Thymus (tissue), 11 donors: Measurements from ENCODE around the gene LRIT2. TPM values are rescaled to one million over a fixed set of nuclear protein-coding genes. Genes with fewer than 3 reads are reported as not detected.
A peak's percentile ranks its signal among the peaks of the same experiment; 100 is the strongest.

Experiments
- DNase-seq, 9 donors: peaks; one replicate each; pipeline ENCODE4 v3.0.0-alpha.2; 2013; ENCODE audit warnings: low spot score in 9 of 9, low read depth in 6 of 9, missing footprints in 1 of 9
- H3K27ac ChIP-seq, 2 donors: one replicate each; pipeline ENCODE4 v1.5.1; 2013; ENCODE audit warnings: control low read depth in 1 of 2, low read depth in 1 of 2, low read length in 1 of 2, mild to moderate bottlenecking in 1 of 2, moderate library complexity in 1 of 2
- H3K27me3 ChIP-seq, 2 donors: one replicate each; pipeline ENCODE4 v1.5.1; 2013; ENCODE audit warnings: low read length in 1 of 2; ENCODE audit not compliant: control insufficient read depth in 2 of 2, insufficient read depth in 1 of 2
- H3K36me3 ChIP-seq, 2 donors: one replicate each; pipeline ENCODE4 v1.5.1; 2013; ENCODE audit warnings: low read length in 1 of 2, mild to moderate bottlenecking in 1 of 2, moderate library complexity in 1 of 2; ENCODE audit not compliant: control insufficient read depth in 2 of 2, insufficient read depth in 2 of 2
- H3K4me1 ChIP-seq, 2 donors: one replicate each; pipeline ENCODE4 v1.5.1; 2013; ENCODE audit warnings: low read length in 2 of 2; ENCODE audit not compliant: control insufficient read depth in 2 of 2, insufficient read depth in 2 of 2
- H3K4me3 ChIP-seq, 2 donors: one replicate each; pipeline ENCODE4 v1.5.1; 2013; ENCODE audit warnings: low read length in 2 of 2, control low read depth in 1 of 2, mild to moderate bottlenecking in 1 of 2
- H3K9me3 ChIP-seq, 2 donors: one replicate each; pipeline ENCODE4 v1.5.1; 2013; ENCODE audit warnings: low read length in 1 of 2, mild to moderate bottlenecking in 1 of 2; ENCODE audit not compliant: control insufficient read depth in 2 of 2, insufficient read depth in 1 of 2
- WGBS: extraction: QIAGEN DNeasy Blood & Tissue Kit; methylation state at CpG from one replicate; pipeline ENCODE4 v1.1.7; 2013; 5-methylcytosine and 5-hydroxymethylcytosine counted together
- polyA plus RNA-seq: library from polyadenylated mRNA; stranded (reverse); fragments of 200-250 nt; gene quantifications from one replicate; pipeline ENCODE4 v1.2.3, GENCODE V29; 2013
- total RNA-seq: library from RNA; stranded (reverse); fragments of 120-200 nt; gene quantifications from one replicate; pipeline ENCODE4 v1.2.4, GENCODE V29; 2013
- donor health status: healthy.

Gene LRIT2
- total and polyA plus RNA-seq, 2 donors, result not detected

- no peaks in the 10 kb centered on the region for H3K36me3 ChIP-seq
- 72% methylated on average over 25 of the region's 25 CpGs for WGBS
- DNase-seq, result no peak
- peaks cover 0 to 6% of the 10 kb centered on the region in 2 donors for H3K27me3 ChIP-seq
- H3K4me1 ChIP-seq, result no peaks in the 10 kb centered on the region
- no peak overlapping the region for H3K4me3 ChIP-seq
- no peak overlapping the region for H3K27ac ChIP-seq
- H3K9me3 ChIP-seq, result no peaks in the 10 kb centered on the region
Observed at GRCh38 chr10:84214046-84214572, 11.2 kb downstream of the LRIT2 start.

GRCh38 chr10:84213076-84213475 lies 12.3 kb downstream of the LRIT2 start:
- H3K36me3 ChIP-seq, result no peaks in the 10 kb centered on the region
- H3K9me3 ChIP-seq, result no peaks in the 10 kb centered on the region
- WGBS, result 93% methylated on average over 11 of the region's 11 CpGs
- DNase-seq, result no peak
- H3K4me1 ChIP-seq, result no peaks in the 10 kb centered on the region
- no peak overlapping the region for H3K27ac ChIP-seq
- peaks cover 0 to 6% of the 10 kb centered on the region in 2 donors for H3K27me3 ChIP-seq
- no peak overlapping the region for H3K4me3 ChIP-seq

DNA sequence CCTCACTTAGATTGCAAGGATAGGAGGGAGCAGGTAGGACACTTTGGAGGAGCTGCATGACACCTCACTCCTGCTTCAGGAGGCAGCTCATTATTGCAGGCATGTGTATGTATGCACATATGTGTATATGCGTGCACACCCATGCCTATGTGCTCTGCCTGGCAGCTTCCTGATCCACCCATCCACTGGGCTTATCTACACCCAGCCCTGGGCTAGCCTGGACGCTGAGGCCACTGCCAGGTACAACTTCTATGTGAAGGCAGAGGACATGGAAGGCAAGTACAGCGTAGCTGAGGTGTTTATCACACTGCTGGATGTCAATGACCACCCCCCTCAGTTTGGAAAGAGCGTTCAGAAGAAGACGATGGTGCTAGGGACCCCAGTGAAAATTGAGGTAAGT lies 13.3 kb downstream of the LRIT2 start:
- H3K9me3 ChIP-seq, result no peaks in the 10 kb centered on the region
- H3K27ac ChIP-seq, result no peak overlapping the region
- peaks cover 0 to 6% of the 10 kb centered on the region in 2 donors for H3K27me3 ChIP-seq
- H3K4me1 ChIP-seq, result no peaks in the 10 kb centered on the region
- no peak for DNase-seq
- no peaks in the 10 kb centered on the region for H3K36me3 ChIP-seq
- WGBS, result 88% methylated on average over 5 of the region's 5 CpGs
- H3K4me3 ChIP-seq, result no peak overlapping the region

GRCh38 chr10:84211566-84211965 lies 13.8 kb downstream of the LRIT2 start:
- Histone ChIP-seq H3K27me3 (peaks cover 0 to 6% of the 10 kb centered on the region in 2 donors), H3K9me3 (no peaks in the 10 kb centered on the region), H3K27ac (no peak overlapping the region), H3K36me3 (no peaks in the 10 kb centered on the region), H3K4me1 (no peaks in the 10 kb centered on the region), H3K4me3 (no peak overlapping the region)
- 88% methylated on average over 2 of the region's 2 CpGs for WGBS
- DNase-seq, result no peak

GRCh38 chr10:84208023-84208422 lies 17.3 kb downstream of the LRIT2 start:
- H3K27me3 ChIP-seq, result peaks cover 0 to 2% of the 10 kb centered on the region in 2 donors
- DNase-seq, result no peak

DNA sequence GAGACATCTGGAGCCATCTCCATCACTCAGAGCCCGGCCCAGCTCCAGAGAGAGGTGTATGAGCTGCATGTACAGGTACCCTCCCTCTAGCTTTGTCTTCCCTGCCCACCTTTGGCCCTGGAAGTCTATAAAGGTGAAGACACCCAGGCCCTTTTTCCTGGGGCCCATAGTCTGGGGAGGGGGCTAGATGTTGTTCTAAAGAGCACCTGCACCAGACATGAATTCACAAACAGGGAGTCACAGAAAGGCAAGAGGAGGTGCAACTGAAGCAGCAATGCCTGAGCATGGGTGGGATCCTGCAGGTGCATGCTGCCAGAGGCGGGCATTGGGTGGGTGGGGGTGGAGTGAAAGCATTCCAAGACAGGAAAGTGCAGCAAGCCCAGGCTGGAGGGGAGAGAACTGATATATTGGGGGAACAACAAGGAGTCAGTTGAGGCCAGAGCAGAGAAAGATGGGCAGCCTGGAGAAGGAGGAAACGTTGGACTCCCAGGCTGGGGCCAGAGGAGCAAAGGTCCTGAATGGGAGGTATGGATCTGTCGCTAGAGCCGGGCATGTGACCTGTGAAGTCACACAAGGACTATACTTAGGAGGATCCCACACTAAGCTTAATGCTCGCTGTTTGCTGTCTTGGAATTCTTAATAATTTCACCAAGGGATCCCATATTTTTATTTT lies 19.4 kb downstream of the LRIT2 start:
- no peaks in the 10 kb centered on the region for H3K36me3 ChIP-seq
- H3K4me3 ChIP-seq, result no peak overlapping the region
- H3K9me3 ChIP-seq, result peaks cover 0 to 1% of the 10 kb centered on the region in 2 donors
- no peaks in the 10 kb centered on the region for H3K27me3 ChIP-seq
- H3K27ac ChIP-seq, result no peak overlapping the region
- 75% methylated on average over 6 of the region's 6 CpGs for WGBS
- no peak for DNase-seq
- H3K4me1 ChIP-seq, result no peaks in the 10 kb centered on the region

More at GRCh38 chr10:84208023-84208422, 17.3 kb downstream of the LRIT2 start:
- Histone ChIP-seq H3K36me3 (no peaks in the 10 kb centered on the region), H3K27ac (no peak overlapping the region), H3K9me3 (no peaks in the 10 kb centered on the region), H3K4me1 (no peaks in the 10 kb centered on the region), H3K4me3 (no peak overlapping the region)
- WGBS, result 93% methylated on average over 10 of the region's 10 CpGs

GRCh38 chr10:84205049-84205852 lies 20.1 kb downstream of the LRIT2 start:
- DNase-seq, result peak in 5 of 9 donors; percentile 27 to 69 (median 47)
- no peak overlapping the region for H3K4me3 ChIP-seq
- H3K27me3 ChIP-seq, result no peaks in the 10 kb centered on the region
- no peaks in the 10 kb centered on the region for H3K4me1 ChIP-seq
- no peaks in the 10 kb centered on the region for H3K36me3 ChIP-seq
- H3K9me3 ChIP-seq, result peaks cover 0 to 1% of the 10 kb centered on the region in 2 donors
- 33% methylated on average over 8 of the region's 8 CpGs for WGBS
- no peak overlapping the region for H3K27ac ChIP-seq

GRCh38 chr10:84204610-84205009 lies 20.7 kb downstream of the LRIT2 start:
- Histone ChIP-seq H3K4me1 (no peaks in the 10 kb centered on the region), H3K4me3 (no peak overlapping the region), H3K27me3 (no peaks in the 10 kb centered on the region), H3K27ac (no peak overlapping the region), H3K9me3 (peaks cover 0 to 1% of the 10 kb centered on the region in 2 donors), H3K36me3 (no peaks in the 10 kb centered on the region)
- DNase-seq, result no peak
- 90% methylated on average over 4 of the region's 4 CpGs for WGBS

- Histone ChIP-seq H3K9me3 (peaks cover 0 to 1% of the 10 kb centered on the region in 2 donors), H3K27me3 (no peaks in the 10 kb centered on the region), H3K4me1 (no peaks in the 10 kb centered on the region), H3K4me3 (no peak overlapping the region), H3K27ac (no peak overlapping the region), H3K36me3 (no peaks in the 10 kb centered on the region)
- no peak for DNase-seq
- WGBS, result 91% methylated on average over 4 of the region's 4 CpGs
Observed at GRCh38 chr10:84204122-84204521, 21.2 kb downstream of the LRIT2 start.
